ENCODE data around the gene PBRM1.

DNA sequence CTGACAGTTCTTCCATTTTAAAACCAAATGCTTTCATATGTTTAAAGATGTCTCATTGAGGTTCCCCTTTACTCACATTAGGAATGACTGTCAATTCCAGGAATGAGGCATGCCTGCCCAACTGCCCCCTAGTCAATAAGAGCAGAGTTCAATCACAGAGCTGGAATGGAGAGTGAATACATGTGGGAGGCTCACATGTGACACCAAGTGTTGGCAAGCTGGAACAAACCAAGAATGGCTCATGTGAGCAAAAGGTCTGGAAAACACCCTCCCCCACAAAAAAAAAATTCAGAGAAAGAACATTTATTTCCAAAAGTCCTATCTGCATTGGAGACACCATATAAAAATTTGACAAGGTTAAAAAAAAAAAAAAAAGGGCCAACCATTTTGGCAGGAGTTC lies 3.7 kb downstream of the PBRM1 start:
- TF ChIP-seq, protein P1, sequence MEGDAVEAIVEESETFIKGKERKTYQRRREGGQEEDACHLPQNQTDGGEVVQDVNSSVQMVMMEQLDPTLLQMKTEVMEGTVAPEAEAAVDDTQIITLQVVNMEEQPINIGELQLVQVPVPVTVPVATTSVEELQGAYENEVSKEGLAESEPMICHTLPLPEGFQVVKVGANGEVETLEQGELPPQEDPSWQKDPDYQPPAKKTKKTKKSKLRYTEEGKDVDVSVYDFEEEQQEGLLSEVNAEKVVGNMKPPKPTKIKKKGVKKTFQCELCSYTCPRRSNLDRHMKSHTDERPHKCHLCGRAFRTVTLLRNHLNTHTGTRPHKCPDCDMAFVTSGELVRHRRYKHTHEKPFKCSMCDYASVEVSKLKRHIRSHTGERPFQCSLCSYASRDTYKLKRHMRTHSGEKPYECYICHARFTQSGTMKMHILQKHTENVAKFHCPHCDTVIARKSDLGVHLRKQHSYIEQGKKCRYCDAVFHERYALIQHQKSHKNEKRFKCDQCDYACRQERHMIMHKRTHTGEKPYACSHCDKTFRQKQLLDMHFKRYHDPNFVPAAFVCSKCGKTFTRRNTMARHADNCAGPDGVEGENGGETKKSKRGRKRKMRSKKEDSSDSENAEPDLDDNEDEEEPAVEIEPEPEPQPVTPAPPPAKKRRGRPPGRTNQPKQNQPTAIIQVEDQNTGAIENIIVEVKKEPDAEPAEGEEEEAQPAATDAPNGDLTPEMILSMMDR (optimal IDR thresholded peaks at IDR 0.05 in 1 of 3, IDR thresholded peaks at IDR 0.05 in 1 of 3, conservative IDR thresholded peaks at IDR 0.05 in 1 of 3; ENCODE audit: extremely low read depth in 1 of 3, insufficient read depth in 2 of 3, low read length in 3 of 3), result peak in 2 of 3 experiments; percentile 36 to 66
- no peak for TF ChIP-seq EZH2 (IDR thresholded peaks at IDR 0.05; ENCODE audit: low read length)

Data from keratinocyte (primary cell).